HepG2 (cell line): Measurements from ENCODE around the gene DHRS13. TPM values are rescaled to one million over a fixed set of nuclear protein-coding genes. Genes with fewer than 3 reads are reported as not detected.

Experiments
- DNMT3B ChIP-seq: conservative IDR thresholded peaks from 2 replicates; pipeline ENCODE4 v1.6.1; 2016; ENCODE audit warnings: missing biosample characterization, control low read depth
- EEA1 ChIP-seq: sonication (generic); formaldehyde crosslinking; IDR thresholded peaks from 2 replicates; pipeline ENCODE4 v1.5.1; 2020; ENCODE audit warnings: mild to moderate bottlenecking, missing genetic modification reagents, borderline replicate concordance
- FOXP1 ChIP-seq, 2 experiments: fragments of 450-650 bp in 1 of 2; IDR thresholded peaks; 2 replicates each; pipeline ENCODE4 v1.6.1; 2017 to 2018; ENCODE audit warnings: antibody characterized with exemption in 1 of 2
- HNRNPH1 ChIP-seq: fragments of 200-400 bp; formaldehyde crosslinking; optimal IDR thresholded peaks from 2 replicates; pipeline ENCODE3; 2017; ENCODE audit warnings: mild to moderate bottlenecking, low read depth, low read length
- HNRNPL ChIP-seq: fragments of 200-400 bp; formaldehyde crosslinking; IDR thresholded peaks from 2 replicates; pipeline ENCODE4 v1.6.1; 2017; ENCODE audit warnings: mild to moderate bottlenecking, low read depth, low read length
- HOXA3 ChIP-seq: sonication (generic); formaldehyde crosslinking; IDR thresholded peaks from 2 replicates; pipeline ENCODE4 v1.5.0; 2020; ENCODE audit warnings: missing genetic modification reagents
- MTF2 ChIP-seq: sonication (generic); formaldehyde crosslinking; IDR thresholded peaks from 2 replicates; pipeline ENCODE4 v1.5.0; 2020; ENCODE audit warnings: missing genetic modification reagents, borderline replicate concordance
- NFYC ChIP-seq: IDR thresholded peaks from 2 replicates; pipeline ENCODE4 v1.6.1; 2016; ENCODE audit warnings: missing genetic modification reagents, missing compliant biosample characterization
- SMAD1 ChIP-seq: sonication (generic); formaldehyde crosslinking; IDR thresholded peaks from 2 replicates; pipeline ENCODE4 v1.4.0; 2020; ENCODE audit warnings: missing genetic modification reagents, low read depth, mild to moderate bottlenecking, borderline replicate concordance
- ZC3H4 ChIP-seq: sonication (generic); formaldehyde crosslinking; IDR thresholded peaks from 2 replicates; pipeline ENCODE4 v1.4.0; 2020; ENCODE audit warnings: missing genetic modification reagents, borderline replicate concordance
- ZNF143 ChIP-seq: sonication (generic); formaldehyde crosslinking; IDR thresholded peaks from 2 replicates; pipeline ENCODE4 v1.4.0; 2020; ENCODE audit warnings: missing genetic modification reagents
- ZNF232 ChIP-seq: sonication (generic); formaldehyde crosslinking; IDR thresholded peaks from 2 replicates; pipeline ENCODE4 v1.4.0; 2020; ENCODE audit warnings: missing genetic modification reagents, borderline replicate concordance
- ZNF354B ChIP-seq: sonication (generic); formaldehyde crosslinking; IDR thresholded peaks from 2 replicates; pipeline ENCODE4 v1.8.0; 2022; ENCODE audit warnings: mild to moderate bottlenecking, missing genetic modification reagents
- ZNF382 ChIP-seq: sonication (generic); formaldehyde crosslinking; IDR thresholded peaks from 2 replicates; pipeline ENCODE4 v1.5.0; 2020; ENCODE audit warnings: missing genetic modification reagents, mild to moderate bottlenecking, borderline replicate concordance
- ZNF550 ChIP-seq: sonication (generic); formaldehyde crosslinking; IDR thresholded peaks from 2 replicates; pipeline ENCODE4 v1.4.0; 2020; ENCODE audit warnings: mild to moderate bottlenecking, missing genetic modification reagents, borderline replicate concordance
- ZNF557 ChIP-seq: sonication (generic); formaldehyde crosslinking; IDR thresholded peaks from 2 replicates; pipeline ENCODE4 v1.4.0; 2020; ENCODE audit warnings: missing genetic modification reagents
- ZNF782 ChIP-seq: sonication (generic); formaldehyde crosslinking; IDR thresholded peaks from 2 replicates; pipeline ENCODE4 v1.4.0; 2020; ENCODE audit warnings: missing genetic modification reagents, mild to moderate bottlenecking, borderline replicate concordance
- polyA plus RNA-seq, 8 experiments: library from polyadenylated mRNA; depleted of rRNA in 3 of 8; stranded (reverse) in 7 of 8; unstranded in 1 of 8; fragments of >200 nt; fragmentation: Illumina TruSeq in 4 of 8; extraction: Trizol in 4 of 8; gene quantifications; 2 replicates each; pipeline versions ENCODE4 v1.2.1 to v1.2.3, GENCODE V29; 2011 to 2016; ENCODE audit warnings: low read depth in 4 of 8, missing spikeins in 1 of 8, mixed read lengths in 1 of 8; ENCODE audit not compliant: insufficient read depth in 1 of 8
- total RNA-seq, 5 experiments: library from RNA; depleted of rRNA; stranded (reverse); fragments of >200 nt; fragmentation: Illumina TruSeq; extraction: Trizol; gene quantifications; 2 replicates each; pipeline ENCODE4 v1.2.3, GENCODE V29; 2016; ENCODE audit warnings: low read depth in 1 of 5
- TF ChIP-seq, protein P1 (sequence below): sonication (generic); formaldehyde crosslinking; IDR thresholded peaks from 2 replicates; pipeline ENCODE4 v1.8.1; 2023; ENCODE audit warnings: mild to moderate bottlenecking, inconsistent platforms, moderate library complexity, missing genetic modification reagents, borderline replicate concordance
- TF ChIP-seq, protein P2 (sequence below): fragments of 450-650 bp; IDR thresholded peaks from 2 replicates; pipeline ENCODE4 v1.6.1; 2016
- TF ChIP-seq, protein P3 (sequence below): sonication (generic); formaldehyde crosslinking; IDR thresholded peaks from 2 replicates; pipeline ENCODE4 v1.4.0; 2020; ENCODE audit warnings: missing genetic modification reagents, mild to moderate bottlenecking, borderline replicate concordance

Gene DHRS13
- total and polyA plus RNA-seq, 2 of the 13 experiments (the other 11 are each of a cell fraction or from before 2014, with no cell fraction given): 11.8 to 12.6 TPM

GRCh38 chr17:28902819-28903545, at the start of gene DHRS13 (continued):
- peak; percentile 29; the same call in 1 of the 2 replicates for TF ChIP-seq EEA1 (CRISPR knock-in tag)
- no peak for TF ChIP-seq DNMT3B (CRISPR knock-in tag)
- no peak for TF ChIP-seq NFYC (CRISPR knock-in tag)
- TF ChIP-seq ZNF782 (CRISPR knock-in tag): 0 out of 2 replicates have a peak, but pooled peaks have one; percentile 21
- TF ChIP-seq ZNF354B (CRISPR knock-in tag): no peak; the same call in 1 of the 2 replicates
- TF ChIP-seq ZNF143: peak; percentile 49; the same call in 1 of the 2 replicates
- TF ChIP-seq ZNF382 (CRISPR knock-in tag): no peak
- TF ChIP-seq, protein P1, sequence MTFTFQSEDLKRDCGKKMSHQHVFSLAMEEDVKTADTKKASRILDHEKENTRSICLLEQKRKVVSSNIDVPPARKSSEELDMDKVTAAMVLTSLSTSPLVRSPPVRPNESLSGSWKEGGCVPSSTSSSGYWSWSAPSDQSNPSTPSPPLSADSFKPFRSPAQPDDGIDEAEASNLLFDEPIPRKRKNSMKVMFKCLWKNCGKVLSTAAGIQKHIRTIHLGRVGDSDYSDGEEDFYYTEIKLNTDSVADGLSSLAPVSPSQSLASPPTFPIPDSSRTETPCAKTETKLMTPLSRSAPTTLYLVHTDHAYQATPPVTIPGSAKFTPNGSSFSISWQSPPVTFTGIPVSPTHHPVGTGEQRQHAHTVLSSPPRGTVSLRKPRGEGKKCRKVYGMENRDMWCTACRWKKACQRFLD (CRISPR knock-in tag): peak; percentile 26
- TF ChIP-seq ZNF557 (CRISPR knock-in tag): no peak
- 0 out of 2 replicates have a peak, but pooled peaks have one; percentile 43 for TF ChIP-seq ZC3H4 (CRISPR knock-in tag)
- TF ChIP-seq FOXP1 (IDR thresholded peaks at IDR 0.05): no peak
- TF ChIP-seq FOXP1 (CRISPR knock-in tag; IDR thresholded peaks at IDR 0.05): peak; percentile 37; the same call in 1 of the 2 replicates
- TF ChIP-seq ZNF232 (CRISPR knock-in tag): no peak
- TF ChIP-seq ZNF550 (CRISPR knock-in tag): no peak
- TF ChIP-seq, protein P2, sequence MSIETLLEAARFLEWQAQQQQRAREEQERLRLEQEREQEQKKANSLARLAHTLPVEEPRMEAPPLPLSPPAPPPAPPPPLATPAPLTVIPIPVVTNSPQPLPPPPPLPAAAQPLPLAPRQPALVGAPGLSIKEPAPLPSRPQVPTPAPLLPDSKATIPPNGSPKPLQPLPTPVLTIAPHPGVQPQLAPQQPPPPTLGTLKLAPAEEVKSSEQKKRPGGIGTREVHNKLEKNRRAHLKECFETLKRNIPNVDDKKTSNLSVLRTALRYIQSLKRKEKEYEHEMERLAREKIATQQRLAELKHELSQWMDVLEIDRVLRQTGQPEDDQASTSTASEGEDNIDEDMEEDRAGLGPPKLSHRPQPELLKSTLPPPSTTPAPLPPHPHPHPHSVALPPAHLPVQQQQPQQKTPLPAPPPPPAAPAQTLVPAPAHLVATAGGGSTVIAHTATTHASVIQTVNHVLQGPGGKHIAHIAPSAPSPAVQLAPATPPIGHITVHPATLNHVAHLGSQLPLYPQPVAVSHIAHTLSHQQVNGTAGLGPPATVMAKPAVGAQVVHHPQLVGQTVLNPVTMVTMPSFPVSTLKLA: peak; percentile 48; the same call in 1 of the 2 replicates
- TF ChIP-seq HOXA3 (CRISPR knock-in tag): peak; percentile 89
- no peak for TF ChIP-seq HNRNPH1
- peak; percentile 94; the same call in 1 of the 2 replicates for TF ChIP-seq SMAD1
- TF ChIP-seq HNRNPL: no peak
- TF ChIP-seq, protein P3, sequence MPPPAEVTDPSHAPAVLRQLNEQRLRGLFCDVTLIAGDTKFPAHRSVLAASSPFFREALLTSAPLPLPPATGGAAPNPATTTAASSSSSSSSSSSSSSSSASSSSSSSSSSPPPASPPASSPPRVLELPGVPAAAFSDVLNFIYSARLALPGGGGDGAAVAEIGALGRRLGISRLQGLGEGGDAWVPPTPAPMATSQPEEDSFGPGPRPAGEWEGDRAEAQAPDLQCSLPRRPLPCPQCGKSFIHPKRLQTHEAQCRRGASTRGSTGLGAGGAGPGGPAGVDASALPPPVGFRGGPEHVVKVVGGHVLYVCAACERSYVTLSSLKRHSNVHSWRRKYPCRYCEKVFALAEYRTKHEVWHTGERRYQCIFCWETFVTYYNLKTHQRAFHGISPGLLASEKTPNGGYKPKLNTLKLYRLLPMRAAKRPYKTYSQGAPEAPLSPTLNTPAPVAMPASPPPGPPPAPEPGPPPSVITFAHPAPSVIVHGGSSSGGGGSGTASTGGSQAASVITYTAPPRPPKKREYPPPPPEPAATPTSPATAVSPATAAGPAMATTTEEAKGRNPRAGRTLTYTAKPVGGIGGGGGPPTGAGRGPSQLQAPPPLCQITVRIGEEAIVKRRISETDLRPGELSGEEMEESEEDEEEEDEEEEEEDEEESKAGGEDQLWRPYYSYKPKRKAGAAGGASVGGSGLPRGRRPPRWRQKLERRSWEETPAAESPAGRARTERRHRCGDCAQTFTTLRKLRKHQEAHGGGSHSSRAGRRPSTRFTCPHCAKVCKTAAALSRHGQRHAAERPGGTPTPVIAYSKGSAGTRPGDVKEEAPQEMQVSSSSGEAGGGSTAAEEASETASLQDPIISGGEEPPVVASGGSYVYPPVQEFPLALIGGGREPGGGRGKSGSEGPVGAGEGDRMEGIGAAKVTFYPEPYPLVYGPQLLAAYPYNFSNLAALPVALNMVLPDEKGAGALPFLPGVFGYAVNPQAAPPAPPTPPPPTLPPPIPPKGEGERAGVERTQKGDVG (CRISPR knock-in tag): 0 out of 2 replicates have a peak, but pooled peaks have one; percentile 22
- TF ChIP-seq MTF2 (CRISPR knock-in tag): no peak
